Measurements from ENCODE around the gene BMP8B. TPM values are rescaled to one million over a fixed set of nuclear protein-coding genes. Genes with fewer than 3 reads are reported as not detected.
"Not testable (repeated sequence)": the region's sequence is repeated elsewhere in the genome, so short reads cannot be mapped to it uniquely, and the experiment has no call there.

BMP8B gene
- total RNA-seq, 2 experiments from 2014 or later = 0.12 to 0.14 TPM

- CTCF ChIA-PET = interaction anchor here (1.2 kb wide), 1 partner anchor 147 kb away, joined by 3 read pairs; no protein-coding TSS in a partner anchor
- intact Hi-C loops (cut with micrococcal nuclease) = no loop called here
- Mint-ChIP-seq H3K4me3 (no peak overlapping the region), H3K27ac (no peak overlapping the region), H3K36me3 (ENCODE audit: low read depth) (no peaks in the 10 kb centered on the region), H3K9me3 (no peaks in the 10 kb centered on the region), H3K4me1 (ENCODE audit: low read depth) (no peaks in the 10 kb centered on the region), H3K27me3 (ENCODE audit: low read depth) (peaks cover 6% of the 10 kb centered on the region)
- DNase-seq = no peak
These were observed 38.5 kb upstream of the BMP8B start for GRCh38 chr1:39827201-39827600.

GRCh38 chr1:39826583-39826982, 37.9 kb upstream of the BMP8B start:
- intact Hi-C loops (cut with micrococcal nuclease) = no loop called here
- H3K4me1 Mint-ChIP-seq (ENCODE audit: low read depth) = no peaks in the 10 kb centered on the region
- H3K36me3 Mint-ChIP-seq (ENCODE audit: low read depth) = no peaks in the 10 kb centered on the region
- no peak for DNase-seq
- peaks cover 6% of the 10 kb centered on the region for H3K27me3 Mint-ChIP-seq (ENCODE audit: low read depth)
- H3K9me3 Mint-ChIP-seq = no peaks in the 10 kb centered on the region
- CTCF ChIA-PET = interaction anchor here (0.6 to 1.2 kb wide), 2 partner anchors 109 to 147 kb away, joined by 3 read pairs; no protein-coding TSS in a partner anchor
- H3K4me3 Mint-ChIP-seq = no peak overlapping the region
- no peak overlapping the region for H3K27ac Mint-ChIP-seq

- Mint-ChIP-seq H3K27me3 (ENCODE audit: low read depth) (peaks cover 6% of the 10 kb centered on the region), H3K4me3 (no peak overlapping the region), H3K36me3 (ENCODE audit: low read depth) (no peaks in the 10 kb centered on the region), H3K9me3 (no peaks in the 10 kb centered on the region), H3K4me1 (ENCODE audit: low read depth) (no peaks in the 10 kb centered on the region), H3K27ac (no peak overlapping the region)
- DNase-seq = no peak
- intact Hi-C loops (cut with micrococcal nuclease) = no loop called here
- CTCF ChIA-PET = interaction anchor here (1.0 kb wide), 1 partner anchor 8 kb away, joined by 3 read pairs; no protein-coding TSS in a partner anchor
These were observed 36.8 kb upstream of the BMP8B start for GRCh38 chr1:39825432-39825941.

GRCh38 chr1:39823450-39823849, 34.8 kb upstream of the BMP8B start:
- DNase-seq; H3K4me3 Mint-ChIP-seq; H3K4me1 Mint-ChIP-seq (ENCODE audit: low read depth); H3K27me3 Mint-ChIP-seq (ENCODE audit: low read depth); intact Hi-C loops (cut with micrococcal nuclease); H3K27ac Mint-ChIP-seq; H3K36me3 Mint-ChIP-seq (ENCODE audit: low read depth); H3K9me3 Mint-ChIP-seq: not testable (repeated sequence)
- CTCF ChIA-PET = interaction anchor here (0.5 to 1.8 kb wide), 2 partner anchors 65 to 79 kb away, joined by 3 to 7 read pairs; no protein-coding TSS in a partner anchor

- intact Hi-C loops (cut with micrococcal nuclease) = no loop called here
- H3K27me3 Mint-ChIP-seq (ENCODE audit: low read depth) = peaks cover 2% of the 10 kb centered on the region
- H3K4me1 Mint-ChIP-seq (ENCODE audit: low read depth) = peaks cover 5% of the 10 kb centered on the region
- H3K4me3 Mint-ChIP-seq = no peak overlapping the region
- no peaks in the 10 kb centered on the region for H3K9me3 Mint-ChIP-seq
- no peak for DNase-seq
- H3K36me3 Mint-ChIP-seq (ENCODE audit: low read depth) = no peaks in the 10 kb centered on the region
- CTCF ChIA-PET = interaction anchor here (1.8 kb wide), 1 partner anchor 80 kb away, joined by 7 read pairs; no protein-coding TSS in a partner anchor
- no peak overlapping the region for H3K27ac Mint-ChIP-seq
These were observed 33.5 kb upstream of the BMP8B start for GRCh38 chr1:39822146-39822545.

GRCh38 chr1:39819091-39819812, 30.6 kb upstream of the BMP8B start:
- Mint-ChIP-seq H3K36me3 (ENCODE audit: low read depth) (no peaks in the 10 kb centered on the region), H3K9me3 (no peaks in the 10 kb centered on the region), H3K4me3 (no peak overlapping the region), H3K27me3 (ENCODE audit: low read depth) (peaks cover 5% of the 10 kb centered on the region), H3K4me1 (ENCODE audit: low read depth) (peaks cover 10% of the 10 kb centered on the region), H3K27ac (no peak overlapping the region)
- CTCF ChIA-PET = interaction anchor here (0.6 to 6.7 kb wide), 9 partner anchors 19 to 213 kb away, joined by 3 to 62 read pairs (median 5); partner anchors contain the start of gene MYCL
- intact Hi-C loops (cut with micrococcal nuclease) = no loop called here
- DNase-seq = no peak

GRCh38 chr1:39818482-39818881, 29.8 kb upstream of the BMP8B start:
- no peaks in the 10 kb centered on the region for H3K9me3 Mint-ChIP-seq
- no peak overlapping the region for H3K27ac Mint-ChIP-seq
- H3K36me3 Mint-ChIP-seq (ENCODE audit: low read depth) = no peaks in the 10 kb centered on the region
- H3K4me3 Mint-ChIP-seq = no peak overlapping the region
- H3K27me3 Mint-ChIP-seq (ENCODE audit: low read depth) = peaks cover 5% of the 10 kb centered on the region
- H3K4me1 Mint-ChIP-seq (ENCODE audit: low read depth) = peaks cover 10% of the 10 kb centered on the region
- CTCF ChIA-PET = interaction anchor here (1.0 to 6.7 kb wide), 6 partner anchors 18 to 155 kb away, joined by 3 to 62 read pairs (median 10); partner anchors contain the start of gene MYCL
- DNase-seq = no peak
- intact Hi-C loops (cut with micrococcal nuclease) = no loop called here

GRCh38 chr1:39817091-39817932, 28.6 kb upstream of the BMP8B start:
- peak overlapping the region; percentile 51 for H3K4me3 Mint-ChIP-seq
- H3K9me3 Mint-ChIP-seq; H3K36me3 Mint-ChIP-seq (ENCODE audit: low read depth); H3K27me3 Mint-ChIP-seq (ENCODE audit: low read depth): not testable (repeated sequence)
- intact Hi-C loops (cut with micrococcal nuclease) = loop anchor here (1.0 to 2.0 kb wide), 2 partner anchors 138 to 215 kb away; partner anchors contain the start of gene MFSD2A
- peak overlapping the region; percentile 25 for H3K27ac Mint-ChIP-seq
- CTCF ChIA-PET = interaction anchor here (0.6 to 6.7 kb wide), 19 partner anchors 8 to 216 kb away, joined by 3 to 62 read pairs (median 4); partner anchors contain the start of gene MYCL
- peak; percentile 83 for DNase-seq
- H3K4me1 Mint-ChIP-seq (ENCODE audit: low read depth) = peaks cover 10% of the 10 kb centered on the region

GRCh38 chr1:39816415-39817090, 27.9 kb upstream of the BMP8B start:
- Mint-ChIP-seq H3K27ac (no peak overlapping the region), H3K27me3 (ENCODE audit: low read depth) (peaks cover 3% of the 10 kb centered on the region), H3K36me3 (ENCODE audit: low read depth) (no peaks in the 10 kb centered on the region), H3K4me3 (peak overlapping the region; percentile 15), H3K9me3 (no peaks in the 10 kb centered on the region), H3K4me1 (ENCODE audit: low read depth) (peaks cover 10% of the 10 kb centered on the region)
- intact Hi-C loops (cut with micrococcal nuclease) = loop anchor here (1.0 to 2.0 kb wide), 5 partner anchors 86 to 216 kb away; partner anchors contain the start of gene MFSD2A
- CTCF ChIA-PET = interaction anchor here (0.6 to 6.7 kb wide), 19 partner anchors 9 to 602 kb away, joined by 3 to 62 read pairs (median 4); partner anchors contain the start of gene MYCL
- peak; percentile 73 for DNase-seq

- CTCF ChIA-PET = interaction anchor here (1.1 kb wide), 1 partner anchor 90 kb away, joined by 3 read pairs; no protein-coding TSS in a partner anchor
- H3K27me3 Mint-ChIP-seq (ENCODE audit: low read depth) = peaks cover 3% of the 10 kb centered on the region
- DNase-seq = no peak
- H3K9me3 Mint-ChIP-seq = no peaks in the 10 kb centered on the region
- no peak overlapping the region for H3K27ac Mint-ChIP-seq
- intact Hi-C loops (cut with micrococcal nuclease) = no loop called here
- peaks cover 10% of the 10 kb centered on the region for H3K4me1 Mint-ChIP-seq (ENCODE audit: low read depth)
- peaks cover 1% of the 10 kb centered on the region for H3K36me3 Mint-ChIP-seq (ENCODE audit: low read depth)
- no peak overlapping the region for H3K4me3 Mint-ChIP-seq
These were observed 24.2 kb upstream of the BMP8B start for GRCh38 chr1:39812913-39813312.

- Mint-ChIP-seq H3K36me3 (ENCODE audit: low read depth) (peaks cover 6% of the 10 kb centered on the region), H3K27ac (no peak overlapping the region), H3K4me3 (no peak overlapping the region), H3K27me3 (ENCODE audit: low read depth) (no peaks in the 10 kb centered on the region), H3K4me1 (ENCODE audit: low read depth) (no peaks in the 10 kb centered on the region), H3K9me3 (peaks cover 3% of the 10 kb centered on the region)
- no peak for DNase-seq
- intact Hi-C loops (cut with micrococcal nuclease) = no loop called here
- CTCF ChIA-PET = no interaction called here
These were observed 20.3 kb upstream of the BMP8B start for GRCh38 chr1:39808784-39809517.
